HT1080 (cell line): ENCODE results near the gene TRPC3. TPM values are rescaled to one million over a fixed set of nuclear protein-coding genes. Genes with fewer than 3 reads are reported as not detected.

Experiments used
- DNase-seq: peaks from one replicate; pipeline ENCODE4 v3.0.0-alpha.2; 2015; ENCODE audit warnings: low read depth
- polyA plus RNA-seq, 2 experiments: library from polyadenylated mRNA; depleted of rRNA; stranded (reverse); fragments of >200 nt; gene quantifications; 2 replicates each; pipeline ENCODE4 v1.2.3, GENCODE V29; 2015
- total RNA-seq: library from RNA; depleted of rRNA; stranded (reverse); fragments of >200 nt; shearing (Covaris generic); gene quantifications from 2 replicates; pipeline ENCODE4 v1.2.3, GENCODE V29; 2014; rRNA removed

The TRPC3 gene
- total RNA-seq: 1.5 and 2.8 TPM in 2 replicates
- 0.94 and 1.1 TPM in 2 replicates for polyA plus RNA-seq (2015; cell fraction: cytosol; rRNA removed)
- 2.1 and 2.2 TPM in 2 replicates for polyA plus RNA-seq (2015; cell fraction: nucleus; rRNA removed)

DNA sequence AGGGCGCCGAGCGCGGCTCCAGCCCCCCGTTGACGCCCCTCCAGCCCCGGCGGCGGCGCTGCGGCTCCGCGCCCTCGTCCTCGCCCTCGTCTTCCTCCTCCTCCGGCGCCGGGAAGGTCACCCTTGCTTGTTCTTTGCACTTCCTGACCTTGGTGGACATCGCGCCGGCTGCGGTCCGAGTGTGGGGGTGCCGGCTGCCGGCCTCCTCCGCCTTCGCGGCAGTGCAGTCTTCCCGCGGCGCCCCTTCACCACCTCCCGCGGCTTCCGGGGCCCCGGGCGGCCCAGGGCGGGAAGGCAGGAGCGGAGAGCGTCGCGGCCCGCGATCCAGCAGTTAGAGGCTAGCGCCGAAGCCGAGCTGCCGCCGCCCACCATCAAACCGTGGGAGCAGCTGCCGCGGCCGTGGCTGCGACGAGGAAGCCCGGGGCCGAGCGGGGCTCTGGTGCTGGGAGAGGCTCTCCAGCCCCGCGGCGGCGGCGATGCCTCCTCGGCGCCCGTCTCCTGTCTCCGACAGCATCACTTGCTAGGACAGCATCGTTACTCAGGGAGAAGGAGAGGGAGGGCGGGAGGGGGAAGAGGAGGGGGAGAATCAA, at the start of gene TRPC3:
TSS of gene TRPC3 (minus strand) at position 540 of the 590 bp plus-strand sequence. CDS start at position 160, 380 bp downstream.
- DNase-seq: peak; percentile 30

DNA sequence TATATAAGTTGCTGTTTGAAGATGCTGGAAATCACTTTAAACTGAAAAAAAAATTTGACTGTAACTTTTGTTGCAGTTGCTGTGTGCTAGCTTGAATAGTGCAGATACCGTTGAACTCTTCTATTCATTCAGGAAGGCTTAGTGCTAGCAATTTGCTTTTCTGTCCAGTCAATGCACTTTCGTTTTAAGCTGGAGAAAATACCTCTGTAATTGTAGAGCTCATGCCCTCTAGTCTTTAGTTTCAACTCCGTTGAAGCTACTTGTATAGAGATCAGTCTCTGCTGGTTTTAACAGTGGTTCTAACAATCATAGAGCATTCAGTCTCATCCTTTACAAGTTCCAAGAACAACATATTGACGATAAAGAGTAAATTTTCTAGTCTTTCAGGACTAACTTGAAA, 49.0 kb upstream of the TRPC3 start:
- no peak for DNase-seq

DNA sequence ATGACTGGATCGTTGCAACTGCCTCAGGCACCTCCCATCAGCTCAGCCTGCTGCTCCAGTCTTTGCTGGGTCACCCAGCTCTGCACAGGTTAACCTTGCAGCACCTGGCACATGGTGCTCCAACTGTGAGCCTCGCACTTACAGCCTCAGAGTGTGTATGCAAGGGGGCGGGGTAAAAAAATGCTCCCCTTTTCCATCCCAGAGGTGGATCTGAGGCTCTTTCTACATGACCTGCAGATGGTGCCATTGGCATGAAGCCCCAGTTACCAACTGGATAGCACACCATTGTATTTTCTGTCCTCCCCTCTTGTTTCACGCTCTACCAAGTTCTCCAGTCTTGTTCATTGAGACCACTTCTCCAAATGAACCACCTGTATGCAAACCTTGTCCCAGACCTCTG, 46.2 kb upstream of the TRPC3 start:
- peak; percentile 33 for DNase-seq

DNA sequence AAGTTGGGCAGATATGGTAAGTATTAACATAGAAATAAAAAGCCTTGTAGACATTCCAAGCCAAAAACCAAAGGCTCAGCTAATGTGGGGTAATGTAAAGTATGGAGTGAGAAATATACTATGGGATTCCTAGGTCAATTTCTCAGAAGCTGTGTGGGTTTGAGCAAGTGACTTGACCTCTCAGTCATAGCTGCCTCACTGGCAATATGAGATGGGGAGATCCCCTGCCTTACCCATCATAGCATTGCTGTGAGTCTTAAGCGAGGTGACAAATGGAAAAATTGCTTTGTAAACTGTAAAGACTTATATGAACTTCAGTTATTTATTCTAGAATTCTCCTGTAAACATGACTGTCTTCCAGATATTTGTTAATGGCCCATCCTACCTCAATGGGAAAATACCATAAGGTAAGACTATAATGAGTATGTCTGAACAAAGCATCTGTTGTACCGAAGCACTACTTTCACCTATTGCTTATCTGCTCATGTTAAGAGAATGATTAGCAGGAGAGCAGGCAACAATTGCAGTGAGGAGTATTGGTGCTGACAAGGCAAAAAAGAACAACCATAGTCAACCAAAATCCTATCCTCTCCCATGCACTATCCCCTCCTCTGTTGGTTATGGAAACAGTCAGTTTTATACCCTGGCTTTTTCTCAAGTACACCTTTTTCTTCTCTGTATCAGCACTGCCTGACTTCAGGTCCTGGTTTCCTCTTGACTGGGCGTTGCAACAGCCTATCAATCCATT, 44.1 kb upstream of the TRPC3 start:
- no peak for DNase-seq

GRCh38 chr4:121991968-121992367, 40.1 kb upstream of the TRPC3 start:
- no peak for DNase-seq

- no peak for DNase-seq
These were observed 38.6 kb upstream of the TRPC3 start for GRCh38 chr4:121990489-121990888.

- DNase-seq: peak; percentile 48
These were observed 37.9 kb upstream of the TRPC3 start for GRCh38 chr4:121989715-121990114.

DNA sequence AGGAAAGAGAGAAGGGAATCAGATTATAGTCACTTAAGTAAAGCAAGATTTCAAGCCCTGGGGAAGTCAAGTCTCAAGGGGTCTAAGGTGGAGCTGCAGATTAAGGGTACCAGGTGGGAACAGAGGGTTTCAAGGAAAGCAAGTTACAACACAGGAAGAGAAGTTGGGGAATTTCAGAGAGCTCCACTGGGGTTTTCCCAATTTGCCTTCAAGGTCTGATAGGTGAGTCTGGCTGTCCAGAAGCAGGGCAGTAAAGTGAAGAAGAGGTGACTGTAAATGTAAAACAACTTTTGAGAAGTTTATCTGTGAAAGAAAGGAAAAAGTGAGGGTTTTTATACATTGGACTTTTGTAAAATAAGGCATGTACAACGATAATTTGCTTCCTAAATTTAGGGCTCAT, 37.1 kb upstream of the TRPC3 start:
- no peak for DNase-seq

DNA sequence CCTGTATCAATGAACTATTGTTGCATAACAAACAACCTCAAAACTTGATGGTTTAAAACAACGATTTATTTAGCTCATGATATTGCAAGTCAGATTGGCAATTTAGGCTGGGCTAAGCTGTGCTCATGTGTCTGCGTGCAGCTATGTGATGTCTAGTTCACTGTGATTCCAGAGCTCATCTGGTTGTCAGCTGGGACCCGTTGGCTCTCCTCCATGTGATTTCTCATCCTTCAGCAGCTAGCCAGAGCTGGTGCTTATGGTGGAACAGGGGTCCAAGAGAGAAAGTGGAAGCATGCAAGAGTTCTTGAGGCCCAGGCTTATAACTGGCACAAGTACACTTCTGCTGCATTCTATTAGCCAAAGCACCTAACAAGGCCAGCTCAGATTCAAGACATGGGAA, 28.8 kb upstream of the TRPC3 start:
- no peak for DNase-seq

- DNase-seq: no peak
These were observed 26.3 kb upstream of the TRPC3 start for GRCh38 chr4:121978172-121978516.

DNA sequence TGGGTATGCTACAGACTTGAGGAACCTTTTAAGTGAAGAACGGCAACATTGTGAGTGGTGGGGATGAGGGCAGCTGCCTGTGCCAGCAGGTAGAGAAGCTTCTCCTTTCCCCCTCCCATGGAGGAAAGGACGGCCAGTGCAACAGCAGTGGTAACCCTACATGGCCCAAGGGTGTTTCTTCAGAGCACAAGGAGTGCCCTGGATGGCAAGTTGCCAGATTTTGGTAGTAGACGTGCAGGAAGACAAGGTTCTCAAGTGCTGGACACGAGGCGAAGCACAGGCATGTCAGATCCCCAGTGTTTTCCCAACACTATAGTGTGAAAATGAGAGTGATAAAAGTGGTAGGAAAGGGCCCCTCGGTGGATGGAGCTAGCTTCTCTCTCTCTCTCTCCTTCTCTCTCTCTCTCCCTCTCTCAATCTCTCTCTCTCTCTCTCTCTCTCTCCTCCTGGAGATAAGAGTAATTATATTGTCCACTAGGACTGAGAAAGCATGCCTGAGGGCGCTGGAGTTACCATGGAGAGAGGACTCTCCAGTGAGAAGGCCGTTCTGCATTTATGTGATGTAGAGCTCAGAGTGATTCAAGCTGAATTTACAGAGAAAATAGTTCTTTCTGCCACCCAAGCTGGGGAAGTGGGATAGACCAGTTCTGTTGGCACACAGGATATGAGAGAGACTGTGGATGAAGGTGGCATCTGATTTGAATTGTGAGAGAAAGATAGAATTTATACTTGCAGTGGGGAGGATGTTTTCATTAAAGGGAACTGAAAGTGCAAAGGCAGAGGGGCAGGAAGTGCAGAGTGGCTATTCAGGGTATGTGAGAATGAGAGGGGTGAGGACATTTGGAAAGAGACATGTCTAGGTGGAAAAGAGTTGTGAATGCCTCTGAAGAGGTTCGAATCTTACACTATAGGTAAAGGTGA, 25.7 kb upstream of the TRPC3 start:
- peak; percentile 24 for DNase-seq

DNA sequence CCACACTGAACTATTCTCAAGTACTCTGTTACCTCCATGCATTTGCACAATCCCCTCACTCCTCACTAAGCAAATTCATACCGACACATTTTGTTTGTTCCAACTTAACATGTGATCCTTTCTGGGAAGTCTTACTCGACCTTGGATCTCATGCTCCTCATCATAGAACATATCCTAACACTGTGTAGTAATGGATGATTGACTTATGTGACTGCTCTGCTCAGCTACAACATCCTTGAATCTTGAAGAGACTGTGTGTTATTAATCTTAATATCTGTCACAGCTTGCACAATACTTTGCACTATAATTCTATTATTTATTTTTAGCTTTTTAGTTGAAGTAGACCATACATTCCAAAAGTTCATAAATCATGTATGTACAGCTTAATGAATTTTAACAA, 23.9 kb upstream of the TRPC3 start:
- DNase-seq: no peak

DNA sequence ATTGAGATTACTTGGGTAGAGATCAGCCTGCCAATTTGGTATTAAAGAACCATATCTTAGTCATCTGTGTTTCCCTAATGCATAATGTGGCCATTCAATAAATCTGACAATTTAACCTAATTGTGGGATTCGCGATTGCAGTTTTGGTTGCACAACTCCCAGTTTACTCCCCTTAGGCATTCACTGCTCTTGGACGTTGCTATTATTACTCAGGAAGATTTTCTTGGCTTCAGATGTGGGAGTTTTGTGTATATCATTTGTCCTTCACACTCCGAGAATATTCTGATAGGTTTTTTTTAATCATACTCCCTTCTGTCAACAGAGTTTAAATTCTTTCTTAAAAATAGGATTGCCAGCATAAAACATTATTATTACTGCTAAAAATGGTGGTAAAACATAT, 22.0 kb upstream of the TRPC3 start:
- DNase-seq: no peak

DNA sequence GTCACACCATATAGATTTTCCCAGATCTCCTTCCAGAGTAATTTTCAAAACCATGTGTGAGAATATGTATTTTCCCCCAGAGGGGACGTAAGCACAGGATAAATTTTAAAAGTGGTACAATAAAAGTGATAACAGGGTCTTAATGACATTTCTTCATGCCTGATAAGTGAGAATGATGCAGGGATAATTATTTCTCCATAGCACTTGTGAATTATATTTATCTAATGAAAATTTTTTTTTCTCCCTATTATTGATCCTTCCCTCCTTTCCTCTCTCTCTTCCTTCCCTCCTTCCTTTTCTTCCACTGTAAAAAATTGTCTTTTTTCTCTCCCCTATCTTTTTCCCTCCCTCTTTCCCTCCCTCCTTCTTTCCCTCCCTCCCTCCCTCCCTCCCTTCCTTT, 17.0 kb upstream of the TRPC3 start:
- no peak for DNase-seq

DNA sequence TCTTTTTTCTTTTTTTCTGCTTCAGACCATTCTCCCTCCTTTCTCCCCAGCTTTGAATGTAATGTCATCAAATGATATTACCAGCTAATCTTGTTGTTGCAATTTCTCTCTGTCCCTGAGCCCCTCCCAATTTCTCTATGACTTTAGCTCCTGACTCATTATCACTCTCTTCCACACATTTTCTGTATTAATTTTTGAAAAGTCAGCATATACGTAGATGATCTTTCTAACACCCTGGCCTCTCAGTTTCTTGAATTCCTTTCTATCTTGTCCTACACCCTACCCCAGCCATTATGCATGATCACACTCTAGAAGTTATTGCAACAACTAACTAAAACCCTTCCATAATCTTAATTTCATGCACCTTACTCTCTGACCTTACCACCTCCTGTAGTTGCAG, 13.1 kb upstream of the TRPC3 start:
- no peak for DNase-seq

GRCh38 chr4:121960818-121961217, 9.0 kb upstream of the TRPC3 start:
- no peak for DNase-seq

- no peak for DNase-seq
These were observed 6.9 kb upstream of the TRPC3 start for GRCh38 chr4:121958777-121959176.

- DNase-seq: no peak
These were observed 5.4 kb upstream of the TRPC3 start for GRCh38 chr4:121957266-121957665.

DNA sequence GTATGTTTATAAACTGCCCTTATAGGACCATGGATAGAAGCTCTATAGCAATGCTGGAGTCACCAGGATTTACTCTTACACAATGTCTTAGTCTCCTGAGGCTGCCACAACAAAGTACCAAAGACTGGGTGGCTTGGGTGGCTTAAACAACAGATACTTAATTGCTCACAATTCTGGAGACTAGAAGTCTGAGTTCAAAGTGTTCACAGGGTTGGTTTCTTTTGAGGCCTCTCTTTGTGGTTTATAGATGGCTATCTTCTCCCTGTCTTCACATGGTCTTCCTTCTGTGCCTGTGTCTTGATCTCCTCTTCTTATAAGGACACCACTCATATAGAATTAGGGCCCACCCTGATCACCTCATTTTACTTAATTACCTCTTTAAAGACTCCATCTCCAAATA, 2.0 kb upstream of the TRPC3 start:
- no peak for DNase-seq

DNA sequence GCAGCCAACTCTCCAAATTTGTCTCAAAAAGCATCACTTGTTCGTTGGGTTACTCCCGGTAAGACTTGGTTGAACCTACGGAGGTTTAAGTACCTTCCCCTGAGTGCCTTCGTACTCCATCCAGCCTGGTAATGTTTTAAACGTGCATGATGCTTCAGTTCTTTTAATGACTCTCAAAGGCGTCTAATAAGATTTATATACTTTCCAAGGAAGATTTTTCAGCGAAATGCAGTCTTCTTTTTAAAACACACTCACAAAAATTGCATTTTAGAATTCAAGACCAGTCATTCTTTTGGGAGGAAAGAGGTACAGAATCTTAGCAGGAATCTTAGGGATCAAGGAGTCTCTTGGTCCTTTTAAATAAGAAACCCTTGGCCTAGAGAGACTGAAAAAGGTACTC, 430 bp upstream of the TRPC3 start:
- DNase-seq: no peak

DNA sequence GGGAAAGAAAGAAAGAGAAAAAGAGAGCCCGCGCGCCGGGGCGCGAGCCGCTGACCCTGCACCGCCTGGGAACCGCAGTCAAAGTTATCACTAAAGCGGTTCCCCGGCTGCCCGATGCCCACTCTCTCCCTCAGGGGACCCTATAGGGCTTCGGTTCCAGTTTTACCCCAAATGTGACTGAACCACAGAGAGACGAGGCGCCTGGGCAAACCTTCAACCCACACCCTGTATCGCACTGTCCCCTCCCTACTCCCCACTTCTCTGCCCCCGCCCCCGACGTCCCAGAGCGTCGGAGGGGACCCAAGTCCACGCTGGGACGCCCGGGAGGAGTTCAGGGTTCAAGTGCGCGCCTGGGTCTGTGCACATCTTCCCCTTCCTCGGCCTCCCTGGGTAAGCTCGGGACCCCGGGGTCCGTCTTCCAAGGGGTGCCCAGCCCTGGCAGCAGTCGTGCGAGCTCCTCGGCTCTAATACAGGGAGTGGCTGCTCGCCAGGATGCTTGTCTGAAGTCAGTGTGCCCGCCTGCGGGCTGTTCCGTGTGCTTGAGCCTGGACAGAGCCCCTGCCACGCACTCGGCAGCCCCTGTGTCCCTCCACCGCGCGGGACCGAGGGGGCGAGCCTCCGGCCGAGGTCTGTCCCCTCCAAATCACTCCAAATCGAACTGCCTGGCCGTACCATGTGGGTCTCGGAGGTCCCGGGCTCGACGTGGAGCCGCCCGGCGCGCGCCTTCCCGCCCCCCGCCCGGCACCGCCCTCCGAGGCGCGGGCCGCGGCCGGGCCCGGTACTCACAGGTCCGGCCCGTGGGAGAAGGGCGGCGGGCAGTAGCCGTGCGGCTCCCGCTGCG, 960 bp downstream of the TRPC3 start:
- DNase-seq: peak; percentile 32
